SK-N-SH (cell line): ENCODE data around the gene TSC2.

Source experiments
- MEF2A ChIP-seq: IDR thresholded peaks from 2 replicates; pipeline ENCODE4 v1.4.0; 2012; ENCODE audit warnings: low read depth, borderline replicate concordance
- TF ChIP-seq, protein P1 (sequence below): fragments of 200-600 bp; sonication (generic); IDR thresholded peaks from 2 replicates; pipeline ENCODE4 v1.6.1; 2017; ENCODE audit warnings: antibody characterized with exemption, mild to moderate bottlenecking, moderate library complexity

DNA sequence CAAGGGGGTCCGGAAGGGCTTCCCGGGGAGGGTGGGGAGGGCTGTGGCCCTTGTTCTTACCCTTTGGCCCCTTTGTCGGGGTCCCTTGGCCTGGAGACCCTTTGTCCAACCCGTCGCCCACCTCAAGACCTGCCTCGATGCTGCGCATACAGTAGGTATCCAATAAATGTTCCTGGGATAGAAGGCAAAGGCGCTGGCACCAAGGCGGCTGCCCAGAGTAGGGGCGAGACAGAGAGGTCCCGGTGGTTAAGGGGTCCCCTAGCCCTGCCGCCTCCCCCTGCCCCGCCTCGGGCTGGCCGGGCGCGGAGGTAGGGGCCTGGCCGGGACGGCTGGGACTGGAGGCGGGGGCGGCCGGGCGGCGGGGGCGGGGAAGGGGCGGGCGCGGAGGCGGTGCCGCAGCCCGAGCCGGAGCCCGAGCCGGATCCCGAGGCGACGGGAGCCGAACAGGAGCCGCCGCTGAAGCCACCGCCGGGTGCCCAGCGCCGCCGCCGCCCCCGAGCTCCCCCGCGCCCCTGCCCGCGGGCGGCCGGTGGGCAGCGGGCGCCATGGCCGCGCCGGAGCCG is 21.2 kb upstream of the TSC2 start, which contains the start of gene NHERF2:
- TF ChIP-seq, protein P1, sequence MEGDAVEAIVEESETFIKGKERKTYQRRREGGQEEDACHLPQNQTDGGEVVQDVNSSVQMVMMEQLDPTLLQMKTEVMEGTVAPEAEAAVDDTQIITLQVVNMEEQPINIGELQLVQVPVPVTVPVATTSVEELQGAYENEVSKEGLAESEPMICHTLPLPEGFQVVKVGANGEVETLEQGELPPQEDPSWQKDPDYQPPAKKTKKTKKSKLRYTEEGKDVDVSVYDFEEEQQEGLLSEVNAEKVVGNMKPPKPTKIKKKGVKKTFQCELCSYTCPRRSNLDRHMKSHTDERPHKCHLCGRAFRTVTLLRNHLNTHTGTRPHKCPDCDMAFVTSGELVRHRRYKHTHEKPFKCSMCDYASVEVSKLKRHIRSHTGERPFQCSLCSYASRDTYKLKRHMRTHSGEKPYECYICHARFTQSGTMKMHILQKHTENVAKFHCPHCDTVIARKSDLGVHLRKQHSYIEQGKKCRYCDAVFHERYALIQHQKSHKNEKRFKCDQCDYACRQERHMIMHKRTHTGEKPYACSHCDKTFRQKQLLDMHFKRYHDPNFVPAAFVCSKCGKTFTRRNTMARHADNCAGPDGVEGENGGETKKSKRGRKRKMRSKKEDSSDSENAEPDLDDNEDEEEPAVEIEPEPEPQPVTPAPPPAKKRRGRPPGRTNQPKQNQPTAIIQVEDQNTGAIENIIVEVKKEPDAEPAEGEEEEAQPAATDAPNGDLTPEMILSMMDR = no peak
- TF ChIP-seq MEF2A = no peak
